ENCODE results near the gene PDIA5. TPM values are rescaled to one million over a fixed set of nuclear protein-coding genes. Genes with fewer than 3 reads are reported as not detected.

Gene PDIA5
- total RNA-seq, 2 donors from 2014 or later, result 36.5 to 40.1 TPM

DNA sequence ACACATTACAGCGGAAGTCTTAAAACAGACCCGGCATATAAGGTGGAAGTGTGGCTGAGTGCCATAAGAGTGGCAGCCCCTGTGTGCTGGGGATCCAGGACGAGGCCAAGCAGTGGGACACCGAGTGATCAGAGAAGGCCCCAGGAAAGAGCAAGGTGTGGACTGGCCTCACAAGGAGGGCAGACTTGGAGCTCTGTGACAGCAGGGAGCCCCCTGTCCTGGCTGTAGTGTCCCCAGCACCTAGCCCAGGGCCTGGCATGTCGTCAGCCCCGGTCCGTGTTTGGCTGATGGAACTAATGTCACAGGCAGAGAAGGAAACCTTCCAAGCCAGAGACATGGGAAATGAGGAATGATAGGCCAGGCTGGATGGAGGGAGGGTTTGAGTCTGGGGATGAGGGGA is 4.8 kb downstream of the PDIA5 start:
- H3K27ac ChIP-seq, result no peak overlapping the region
- no peaks in the 10 kb centered on the region for H3K27me3 ChIP-seq
- intact Hi-C loops (cut with DNase I), result no loop called here
- DNase-seq, result no peak
- no peak overlapping the region for H3K9ac ChIP-seq (ENCODE audit: low read depth in 2 of 2, low read length in 2 of 2)
- H3K9me3 ChIP-seq, result no peaks in the 10 kb centered on the region
- TF ChIP-seq, protein P1, sequence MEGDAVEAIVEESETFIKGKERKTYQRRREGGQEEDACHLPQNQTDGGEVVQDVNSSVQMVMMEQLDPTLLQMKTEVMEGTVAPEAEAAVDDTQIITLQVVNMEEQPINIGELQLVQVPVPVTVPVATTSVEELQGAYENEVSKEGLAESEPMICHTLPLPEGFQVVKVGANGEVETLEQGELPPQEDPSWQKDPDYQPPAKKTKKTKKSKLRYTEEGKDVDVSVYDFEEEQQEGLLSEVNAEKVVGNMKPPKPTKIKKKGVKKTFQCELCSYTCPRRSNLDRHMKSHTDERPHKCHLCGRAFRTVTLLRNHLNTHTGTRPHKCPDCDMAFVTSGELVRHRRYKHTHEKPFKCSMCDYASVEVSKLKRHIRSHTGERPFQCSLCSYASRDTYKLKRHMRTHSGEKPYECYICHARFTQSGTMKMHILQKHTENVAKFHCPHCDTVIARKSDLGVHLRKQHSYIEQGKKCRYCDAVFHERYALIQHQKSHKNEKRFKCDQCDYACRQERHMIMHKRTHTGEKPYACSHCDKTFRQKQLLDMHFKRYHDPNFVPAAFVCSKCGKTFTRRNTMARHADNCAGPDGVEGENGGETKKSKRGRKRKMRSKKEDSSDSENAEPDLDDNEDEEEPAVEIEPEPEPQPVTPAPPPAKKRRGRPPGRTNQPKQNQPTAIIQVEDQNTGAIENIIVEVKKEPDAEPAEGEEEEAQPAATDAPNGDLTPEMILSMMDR (IDR thresholded peaks at IDR 0.05), result no peak
- H3K36me3 ChIP-seq, result no peaks in the 10 kb centered on the region
- H3K4me3 ChIP-seq, result no peak overlapping the region
- peaks cover 4% of the 10 kb centered on the region for H3K4me1 ChIP-seq

DNA sequence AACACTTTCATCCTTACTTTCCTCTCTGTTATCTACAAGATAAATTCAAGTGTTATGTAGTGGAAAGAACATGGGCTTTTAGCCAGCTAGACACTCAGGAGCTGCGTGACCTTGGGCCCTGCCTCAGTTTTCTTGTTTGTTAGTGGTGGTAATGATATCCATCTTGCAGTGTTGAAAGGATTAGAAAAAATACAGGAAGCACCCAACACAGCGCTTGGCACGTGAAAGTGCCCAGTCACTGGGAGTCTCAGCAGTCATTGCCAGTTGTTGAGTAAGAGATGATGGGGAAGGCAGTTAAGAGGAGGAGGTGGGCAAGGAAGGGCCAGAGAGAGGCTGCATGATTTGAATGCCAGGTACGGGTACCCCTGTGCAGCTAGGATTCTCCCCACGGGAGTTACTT is 5.3 kb downstream of the PDIA5 start:
- H3K4me1 ChIP-seq, result peaks cover 4% of the 10 kb centered on the region
- H3K27me3 ChIP-seq, result no peaks in the 10 kb centered on the region
- DNase-seq, result no peak
- H3K4me3 ChIP-seq, result no peak overlapping the region
- intact Hi-C loops (cut with DNase I), result no loop called here
- H3K27ac ChIP-seq, result no peak overlapping the region
- TF ChIP-seq, protein P1 (IDR thresholded peaks at IDR 0.05), result no peak
- no peak overlapping the region for H3K9ac ChIP-seq (ENCODE audit: low read depth in 2 of 2, low read length in 2 of 2)
- H3K9me3 ChIP-seq, result no peaks in the 10 kb centered on the region
- H3K36me3 ChIP-seq, result no peaks in the 10 kb centered on the region

DNA sequence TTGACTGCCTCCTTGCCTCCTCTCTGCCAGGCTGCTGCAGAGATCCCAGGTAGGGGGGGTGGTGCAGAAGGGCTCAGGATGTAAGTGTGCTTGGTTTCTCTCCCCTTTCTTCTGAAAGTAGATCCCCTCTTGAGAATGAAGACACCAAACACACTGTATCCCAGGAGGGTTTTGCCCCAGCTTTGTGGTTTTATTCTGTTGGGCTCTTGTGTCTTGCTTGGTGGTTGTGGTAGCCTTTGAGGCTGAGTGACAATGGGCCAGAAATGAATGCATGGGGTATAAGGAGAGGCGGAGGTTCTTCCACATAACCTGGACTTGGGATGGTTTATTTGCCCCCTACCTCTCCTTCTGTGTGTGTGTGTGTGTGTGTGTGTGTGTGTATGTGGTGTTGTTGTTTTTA is 5.7 kb downstream of the PDIA5 start:
- intact Hi-C loops (cut with DNase I), result no loop called here
- no peak overlapping the region for H3K9ac ChIP-seq (ENCODE audit: low read depth in 2 of 2, low read length in 2 of 2)
- TF ChIP-seq, protein P1 (IDR thresholded peaks at IDR 0.05), result no peak
- no peak overlapping the region for H3K4me3 ChIP-seq
- no peak for DNase-seq
- no peaks in the 10 kb centered on the region for H3K9me3 ChIP-seq
- no peak overlapping the region for H3K27ac ChIP-seq
- no peaks in the 10 kb centered on the region for H3K36me3 ChIP-seq
- peaks cover 4% of the 10 kb centered on the region for H3K4me1 ChIP-seq
- H3K27me3 ChIP-seq, result no peaks in the 10 kb centered on the region

DNA sequence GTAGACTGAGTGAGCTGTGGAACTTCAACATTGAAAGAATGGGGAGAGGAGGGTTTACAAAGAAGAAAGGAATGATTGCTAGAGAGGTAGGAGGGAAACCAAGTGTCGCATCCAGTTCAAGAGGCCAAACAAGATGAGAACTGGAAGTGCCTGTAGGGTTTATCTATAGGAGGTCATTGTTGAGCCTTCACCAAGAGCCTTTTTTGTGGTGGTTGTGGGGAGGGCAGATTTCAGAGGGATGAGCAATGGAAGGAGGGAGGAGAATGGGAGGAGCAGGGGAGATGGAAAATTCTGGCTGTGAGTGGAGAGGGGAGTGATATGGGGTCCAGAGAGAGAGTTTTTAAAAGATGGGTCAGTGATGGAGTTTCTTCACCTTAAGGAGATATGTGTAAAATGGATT is 8.5 kb downstream of the PDIA5 start:
- Histone ChIP-seq H3K4me1 (no peaks in the 10 kb centered on the region), H3K27me3 (no peaks in the 10 kb centered on the region), H3K9ac (ENCODE audit: low read depth in 2 of 2, low read length in 2 of 2) (no peak overlapping the region), H3K4me3 (no peak overlapping the region), H3K27ac (no peak overlapping the region), H3K9me3 (no peaks in the 10 kb centered on the region), H3K36me3 (no peaks in the 10 kb centered on the region)
- no peak for DNase-seq
- intact Hi-C loops (cut with DNase I), result no loop called here
- TF ChIP-seq, protein P1 (IDR thresholded peaks at IDR 0.05), result no peak

DNA sequence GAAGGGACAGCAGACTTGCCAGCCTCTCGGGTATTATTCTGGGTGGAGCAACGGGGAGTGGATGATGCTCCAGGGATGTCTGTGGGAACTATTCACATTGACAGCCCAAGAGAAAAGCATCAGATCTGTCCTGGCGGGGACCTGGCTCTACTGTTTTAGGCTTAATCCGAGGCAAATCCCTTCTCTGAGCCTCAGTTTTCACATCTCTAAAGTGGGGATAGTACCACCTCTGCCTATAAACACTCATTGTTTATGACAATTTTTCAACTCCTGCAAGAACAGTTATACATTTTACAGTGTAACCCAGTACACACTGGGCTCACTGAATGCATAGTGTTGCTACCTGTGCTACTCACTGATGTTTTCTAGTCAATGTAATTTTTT is 9.3 kb downstream of the PDIA5 start:
- Histone ChIP-seq H3K36me3 (no peaks in the 10 kb centered on the region), H3K9ac (ENCODE audit: low read depth in 2 of 2, low read length in 2 of 2) (no peak overlapping the region), H3K9me3 (no peaks in the 10 kb centered on the region), H3K4me3 (no peak overlapping the region), H3K27ac (no peak overlapping the region), H3K4me1 (no peaks in the 10 kb centered on the region), H3K27me3 (no peaks in the 10 kb centered on the region)
- intact Hi-C loops (cut with DNase I), result no loop called here
- TF ChIP-seq, protein P1 (IDR thresholded peaks at IDR 0.05), result no peak
- no peak for DNase-seq

All from colonic mucosa (tissue), 4 donors.